Gastroesophageal sphincter (tissue), 4 donors: Measurements from ENCODE around the gene CEP152. TPM values are rescaled to one million over a fixed set of nuclear protein-coding genes. Genes with fewer than 3 reads are reported as not detected.

Experiments
- ATAC-seq: fragments of 150-250 bp; one replicate; pipeline ENCODE4 v1.9.1; 2016; ENCODE audit warnings: mild to moderate bottlenecking, moderate library complexity
- H3K27ac ChIP-seq, 4 donors: fragments of 200-600 bp; sonication (generic) in 3 of 4; 1 replicate in 3 of 4; 2 replicates in 1 of 4; pipeline ENCODE4 v1.5.1; 2016 to 2019
- H3K27me3 ChIP-seq: fragments of 200-600 bp; sonication (generic); one replicate; pipeline ENCODE4 v1.5.1; 2019
- H3K36me3 ChIP-seq, 2 donors: fragments of 200-600 bp; sonication (generic); one replicate each; pipeline ENCODE4 v1.5.1; 2019; ENCODE audit warnings: control low read depth in 1 of 2
- H3K4me1 ChIP-seq, 3 donors: fragments of 200-600 bp; sonication (generic); 1 replicate in 2 of 3; 2 replicates in 1 of 3; pipeline ENCODE4 v1.5.1; 2016 to 2019; ENCODE audit warnings: control low read depth in 2 of 3
- H3K4me3 ChIP-seq, 2 donors: fragments of 200-600 bp; sonication (generic); one replicate each; pipeline ENCODE4 v1.5.1; 2019; ENCODE audit warnings: mild to moderate bottlenecking in 1 of 2, moderate library complexity in 1 of 2
- H3K9me3 ChIP-seq, 3 donors: fragments of 200-600 bp; sonication (generic); one replicate each; pipeline ENCODE4 v1.5.1; 2017 to 2019; ENCODE audit warnings: control low read depth in 2 of 3
- EP300 ChIP-seq: sonication (generic); formaldehyde crosslinking; IDR thresholded peaks from one replicate; pipeline ENCODE4 v1.6.1; 2017; ENCODE audit warnings: antibody characterized with exemption, mild to moderate bottlenecking
- POLR2A ChIP-seq, 2 donors: fragments of 450-650 bp; IDR thresholded peaks; one replicate each; pipeline ENCODE4 v1.6.1; 2017; ENCODE audit warnings: antibody characterized with exemption in 2 of 2, mild to moderate bottlenecking in 2 of 2, moderate library complexity in 1 of 2
- POLR2AphosphoS5 ChIP-seq: sonication (generic); formaldehyde crosslinking; IDR thresholded peaks from one replicate; pipeline ENCODE4 v1.6.1; 2017; ENCODE audit warnings: antibody characterized with exemption
- WGBS, 2 donors: methylation state at CpG; one replicate each; pipeline ENCODE4 v1.1.5; 2018; ENCODE audit warnings: low coverage in 1 of 2; 5-methylcytosine and 5-hydroxymethylcytosine counted together
- total RNA-seq, 4 donors: library from RNA; depleted of rRNA; stranded (reverse); fragments of >200 nt; gene quantifications; one replicate each; pipeline ENCODE4 v1.1.0, GENCODE V29; 2016
- TF ChIP-seq, protein P1 (sequence below), 4 experiments: fragments of 200-600 bp in 2 of 4; fragments of 450-650 bp in 2 of 4; sonication (generic) in 1 of 4; IDR thresholded peaks; one replicate each; pipeline ENCODE4 v1.5.1; 2017 to 2019; ENCODE audit warnings: antibody characterized with exemption in 4 of 4, mild to moderate bottlenecking in 2 of 4, moderate library complexity in 2 of 4

The CEP152 gene
- total RNA-seq, 4 donors from 2014 or later: 3.0 to 5.0 (median 3.9) TPM

DNA sequence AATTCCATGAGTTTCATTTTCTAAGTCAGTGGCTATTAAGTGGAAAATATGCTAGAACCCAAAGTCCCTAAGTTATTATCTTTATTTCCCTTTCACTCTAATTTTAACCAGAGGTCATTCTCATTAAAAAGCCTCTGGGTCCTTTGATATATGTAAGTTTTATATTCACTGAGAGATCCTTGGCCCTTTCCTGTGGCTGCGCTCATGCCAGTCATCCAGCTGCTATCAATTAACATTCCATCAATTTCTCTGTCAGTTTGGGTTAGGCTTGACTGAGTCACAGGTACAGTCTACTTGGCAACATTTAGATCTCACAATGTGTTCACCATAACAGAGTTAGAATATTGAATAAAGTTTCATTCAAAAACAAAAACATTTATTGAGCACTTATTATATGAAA lies 107.3 kb downstream of the CEP152 start:
- no peaks in the 10 kb centered on the region for H3K27me3 ChIP-seq
- peaks cover 0 to 7% (median 0%) of the 10 kb centered on the region in 3 donors for H3K9me3 ChIP-seq
- H3K4me1 ChIP-seq: no peaks in the 10 kb centered on the region
- no peak for ATAC-seq
- H3K36me3 ChIP-seq: no peaks in the 10 kb centered on the region
- WGBS, 2 donors: 88 to 100% methylated on average over 1 of the region's 1 CpG
- TF ChIP-seq, protein P1, sequence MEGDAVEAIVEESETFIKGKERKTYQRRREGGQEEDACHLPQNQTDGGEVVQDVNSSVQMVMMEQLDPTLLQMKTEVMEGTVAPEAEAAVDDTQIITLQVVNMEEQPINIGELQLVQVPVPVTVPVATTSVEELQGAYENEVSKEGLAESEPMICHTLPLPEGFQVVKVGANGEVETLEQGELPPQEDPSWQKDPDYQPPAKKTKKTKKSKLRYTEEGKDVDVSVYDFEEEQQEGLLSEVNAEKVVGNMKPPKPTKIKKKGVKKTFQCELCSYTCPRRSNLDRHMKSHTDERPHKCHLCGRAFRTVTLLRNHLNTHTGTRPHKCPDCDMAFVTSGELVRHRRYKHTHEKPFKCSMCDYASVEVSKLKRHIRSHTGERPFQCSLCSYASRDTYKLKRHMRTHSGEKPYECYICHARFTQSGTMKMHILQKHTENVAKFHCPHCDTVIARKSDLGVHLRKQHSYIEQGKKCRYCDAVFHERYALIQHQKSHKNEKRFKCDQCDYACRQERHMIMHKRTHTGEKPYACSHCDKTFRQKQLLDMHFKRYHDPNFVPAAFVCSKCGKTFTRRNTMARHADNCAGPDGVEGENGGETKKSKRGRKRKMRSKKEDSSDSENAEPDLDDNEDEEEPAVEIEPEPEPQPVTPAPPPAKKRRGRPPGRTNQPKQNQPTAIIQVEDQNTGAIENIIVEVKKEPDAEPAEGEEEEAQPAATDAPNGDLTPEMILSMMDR (IDR thresholded peaks at IDR 0.05): no peak
- TF ChIP-seq EP300 (no peak), POLR2A (IDR thresholded peaks at IDR 0.05) (no peak), POLR2AphosphoS5 (no peak)
- H3K27ac ChIP-seq: no peak overlapping the region
- H3K4me3 ChIP-seq: no peak overlapping the region

DNA sequence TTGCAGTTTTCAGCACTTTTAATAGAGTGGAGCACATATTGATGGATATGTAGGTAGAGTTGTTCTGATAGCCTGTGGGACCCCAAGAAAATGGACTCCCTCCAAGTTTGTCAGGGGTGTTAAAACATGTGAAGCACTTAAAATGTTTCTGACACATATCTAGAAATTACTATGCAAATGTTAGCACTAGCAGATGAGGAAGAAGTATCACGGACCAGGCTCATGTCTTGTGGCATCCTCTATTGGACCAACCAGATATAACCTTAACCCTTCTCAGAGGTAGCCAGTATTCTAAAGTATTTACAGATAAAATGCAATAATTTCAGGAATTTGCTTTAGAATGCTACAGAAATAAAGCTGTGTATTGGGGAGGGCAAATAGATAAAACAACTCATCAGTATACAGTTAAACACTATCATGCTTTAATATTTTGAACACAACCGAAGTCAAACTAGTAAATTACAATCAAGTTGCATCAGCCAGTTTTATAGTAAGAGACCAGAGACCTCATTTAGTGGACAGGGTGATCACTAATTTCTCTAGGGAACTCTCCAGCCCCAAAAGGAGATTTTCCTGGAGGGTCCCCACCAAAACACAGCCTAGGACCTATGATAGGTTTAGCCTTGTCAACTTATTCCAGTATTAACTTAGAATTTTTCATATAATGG lies 108.2 kb downstream of the CEP152 start:
- H3K9me3 ChIP-seq: peaks cover 0 to 7% (median 0%) of the 10 kb centered on the region in 3 donors
- H3K27me3 ChIP-seq: no peaks in the 10 kb centered on the region
- WGBS, 2 donors: 100% methylated on average over 2 of the region's 2 CpGs
- H3K4me1 ChIP-seq: no peaks in the 10 kb centered on the region
- H3K36me3 ChIP-seq: no peaks in the 10 kb centered on the region
- TF ChIP-seq, protein P1 (IDR thresholded peaks at IDR 0.05): no peak
- TF ChIP-seq POLR2A (IDR thresholded peaks at IDR 0.05) (no peak), EP300 (no peak), POLR2AphosphoS5 (no peak)
- no peak overlapping the region for H3K4me3 ChIP-seq
- no peak for ATAC-seq
- H3K27ac ChIP-seq: no peak overlapping the region

DNA sequence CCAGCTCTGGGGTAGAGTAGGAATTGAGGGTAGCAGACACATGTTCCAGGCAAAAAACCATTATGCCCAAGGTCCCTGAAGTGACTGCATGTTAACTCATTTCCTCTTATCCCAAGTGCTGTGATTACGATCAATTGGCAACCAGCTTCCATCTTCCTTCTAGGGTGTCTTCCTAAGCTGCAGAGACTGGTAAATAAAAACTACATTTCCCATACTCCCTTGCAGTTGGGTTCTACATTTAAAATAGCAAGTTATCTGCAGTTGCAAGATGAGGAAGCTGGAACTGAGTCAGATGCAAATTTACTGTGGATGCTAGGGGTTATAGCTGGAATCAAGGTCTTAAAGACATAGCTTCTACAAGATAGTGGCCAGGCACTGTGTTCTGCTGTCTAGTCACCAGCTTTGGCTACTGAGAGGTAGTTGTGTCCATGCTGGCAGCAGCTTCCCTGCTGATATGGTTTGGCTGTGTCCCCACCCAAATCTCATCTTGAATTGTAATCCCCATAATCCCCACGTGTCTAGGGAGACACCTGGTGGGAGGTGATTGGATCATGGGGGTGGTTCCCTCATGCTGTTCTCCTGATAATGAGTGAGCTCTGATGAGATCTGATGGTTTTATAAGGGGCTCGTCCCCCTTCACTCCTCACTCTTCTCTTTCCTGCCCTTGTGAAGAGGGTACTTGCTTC lies 114.1 kb downstream of the CEP152 start:
- Histone ChIP-seq H3K9me3 (no peaks in the 10 kb centered on the region), H3K36me3 (no peaks in the 10 kb centered on the region), H3K4me3 (no peak overlapping the region), H3K4me1 (no peaks in the 10 kb centered on the region), H3K27me3 (no peaks in the 10 kb centered on the region), H3K27ac (no peak overlapping the region)
- ATAC-seq: no peak
- WGBS, 2 donors: 54 to 82% methylated on average over 1 to 3 of the region's 3 CpGs
- TF ChIP-seq POLR2A (IDR thresholded peaks at IDR 0.05): no peak
- TF ChIP-seq, protein P1 (IDR thresholded peaks at IDR 0.05): peak in 1 of 4 experiments; percentile 33

DNA sequence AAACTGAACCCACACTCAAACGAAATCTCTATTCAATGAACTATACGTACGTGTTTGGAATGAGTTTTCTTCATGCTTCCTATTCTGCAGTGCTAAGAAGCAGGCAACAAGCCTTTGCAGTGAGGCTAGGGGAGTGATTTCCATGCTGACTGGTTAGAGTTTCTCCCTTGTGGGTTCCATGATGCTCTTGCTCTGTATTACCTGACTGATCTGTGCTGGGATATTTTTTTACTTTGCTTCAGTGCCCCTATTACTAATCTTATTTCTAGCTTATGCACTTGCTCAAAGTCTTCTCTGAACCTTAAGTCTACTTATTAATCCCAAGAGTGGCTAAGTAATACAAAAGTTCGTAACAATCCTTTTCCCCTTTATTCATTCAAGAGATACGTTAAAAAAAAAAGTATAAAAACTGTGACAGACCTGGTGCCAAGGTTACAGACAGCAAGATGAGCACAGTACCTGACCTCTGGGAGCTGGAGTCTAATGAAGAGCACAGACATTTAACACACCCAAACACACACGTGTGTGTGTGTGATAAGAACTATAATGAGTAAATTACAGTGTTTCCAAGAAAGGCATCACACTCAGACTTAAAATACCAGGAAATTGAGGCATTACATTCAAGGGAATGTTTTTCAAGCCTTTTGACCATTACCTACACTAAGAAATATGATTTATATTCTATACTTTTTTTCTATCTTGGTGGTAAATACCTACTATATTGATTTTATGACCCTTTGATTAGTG lies 114.9 kb downstream of the CEP152 start:
- H3K9me3 ChIP-seq: no peaks in the 10 kb centered on the region
- H3K27me3 ChIP-seq: no peaks in the 10 kb centered on the region
- no peaks in the 10 kb centered on the region for H3K36me3 ChIP-seq
- 72 to 86% methylated on average over 5 to 6 of the region's 6 CpGs for WGBS, 2 donors
- H3K4me3 ChIP-seq: no peak overlapping the region
- H3K4me1 ChIP-seq: no peaks in the 10 kb centered on the region
- TF ChIP-seq, protein P1 (IDR thresholded peaks at IDR 0.05): no peak
- TF ChIP-seq POLR2A (IDR thresholded peaks at IDR 0.05) (no peak), EP300 (no peak), POLR2AphosphoS5 (no peak)
- ATAC-seq: no peak
- H3K27ac ChIP-seq: no peak overlapping the region
